HCT116 (cell line): ENCODE results near the gene SMIM33. TPM values are rescaled to one million over a fixed set of nuclear protein-coding genes. Genes with fewer than 3 reads are reported as not detected.
A peak's percentile ranks its signal among the peaks of the same experiment; 100 is the strongest.

Experiments used
- ATAC-seq: fragments of 200-7000 bp; cut with Tn5 transposase; 2 replicates; pipeline ENCODE4 v1.9.1; 2020; ENCODE audit warnings: mild to moderate bottlenecking, moderate library complexity
- BruUV-seq: library from RNA; stranded (reverse); fragments of 400-500 nt; replicated peaks from 2 replicates; lab custom pipeline; 2021; lab: Mats Ljungman, UMichigan
- CTCF ChIA-PET: fragments of 300-600 bp; sonication (Branson Sonifier 250); formaldehyde crosslinking; loops from one replicate; lab custom pipeline; 2021; ENCODE audit warnings: antibody characterized with exemption; lab: Charles Lee
- POLR2A ChIA-PET: fragments of 300-600, 350-600 bp; sonication (Branson Sonifier 250); formaldehyde crosslinking; loops from one replicate; lab custom pipeline; 2021; ENCODE audit warnings: antibody characterized with exemption; lab: Charles Lee
- RAD21 ChIA-PET, 2 experiments: fragments of 300-600 bp; sonication (Branson Sonifier 250); formaldehyde crosslinking; loops; one replicate each; lab custom pipeline; 2023; ENCODE audit warnings: low total read pairs in 2 of 2; ENCODE audit not compliant: uncharacterized antibody in 2 of 2, unreplicated experiment in 2 of 2, low non-redundant PET in 1 of 2; lab: Charles Lee
- DNase-seq: peaks from one replicate; pipeline ENCODE4 v3.0.0-alpha.2; 2010; ENCODE audit warnings: low read depth, low spot score
- H2AFZ ChIP-seq: fragments of 200-600 bp; shearing (Covaris generic), sonication (generic); 2 replicates; pipeline ENCODE4 v1.6.1; 2017; ENCODE audit warnings: low read depth, mixed run types, mixed read lengths, antibody characterized with exemption, low read length; ENCODE audit not compliant: poor library complexity, severe bottlenecking
- H3K27ac ChIP-seq: 2 replicates; pipeline ENCODE4 v1.5.1; 2012; ENCODE audit warnings: low read depth, low read length
- H3K27me3 ChIP-seq: fragments of 200-600 bp; sonication (generic); 2 replicates; pipeline ENCODE4 v1.6.1; 2016; ENCODE audit warnings: mixed run types, low read length, mixed read lengths; ENCODE audit not compliant: insufficient read depth
- H3K36me3 ChIP-seq, 2 experiments: fragments of 200-500 bp in 1 of 2; fragments of 200-600 bp in 1 of 2; sonication (Bioruptor generic) in 1 of 2; sonication (generic) in 1 of 2; 2 replicates each; pipeline versions ENCODE4 v1.5.1 to v1.6.1; 2014 to 2016; ENCODE audit warnings: low read length in 2 of 2, inconsistent platforms in 1 of 2, mixed read lengths in 1 of 2, mixed run types in 1 of 2; ENCODE audit not compliant: insufficient read depth in 2 of 2, control insufficient read depth in 1 of 2
- H3K4me1 ChIP-seq, 2 experiments: fragments of 200-600 bp in 1 of 2; sonication (generic) in 1 of 2; 2 replicates each; pipeline versions ENCODE4 v1.5.1 to v1.6.1; 2012 to 2017; ENCODE audit warnings: low read length in 2 of 2, inconsistent platforms in 1 of 2, mild to moderate bottlenecking in 1 of 2, mixed read lengths in 1 of 2, mixed run types in 1 of 2, moderate library complexity in 1 of 2; ENCODE audit not compliant: insufficient read depth in 2 of 2, control insufficient read depth in 1 of 2
- H3K4me2 ChIP-seq: fragments of 200-600 bp; sonication (generic); 2 replicates; pipeline ENCODE4 v1.6.1; 2017; ENCODE audit warnings: mixed run types, low read length, mixed read lengths
- H3K4me3 ChIP-seq, 2 experiments: fragments of 200-600 bp in 1 of 2; sonication (generic) in 1 of 2; replicated peaks in 1 of 2; 2 replicates each; pipeline ENCODE4 v1.5.1; 2011 to 2016; ENCODE audit warnings: low read length in 2 of 2, control low read depth in 1 of 2, low read depth in 1 of 2, mild to moderate bottlenecking in 1 of 2, mixed read lengths in 1 of 2, mixed run types in 1 of 2
- H3K79me2 ChIP-seq: fragments of 200-600 bp; sonication (generic); 2 replicates; pipeline ENCODE4 v1.6.1; 2017; ENCODE audit warnings: mild to moderate bottlenecking, mixed run types, low read length, moderate library complexity, mixed read lengths; ENCODE audit not compliant: insufficient read depth
- H3K9ac ChIP-seq: fragments of 200-600 bp; sonication (generic); 2 replicates; pipeline ENCODE4 v1.6.1; 2016; ENCODE audit warnings: low read length, mixed read lengths
- H3K9me2 ChIP-seq: fragments of 200-600 bp; sonication (generic), shearing (Covaris generic); 2 replicates; pipeline ENCODE4 v1.6.1; 2017; ENCODE audit warnings: mixed run types, mild to moderate bottlenecking, moderate library complexity; ENCODE audit not compliant: insufficient read depth
- H3K9me3 ChIP-seq, 2 experiments: fragments of 200-500 bp in 1 of 2; fragments of 200-600 bp in 1 of 2; sonication (Bioruptor generic) in 1 of 2; sonication (generic) in 1 of 2; 2 replicates each; pipeline ENCODE4 v1.6.1; 2014 to 2017; ENCODE audit warnings: low read length in 2 of 2, mixed read lengths in 2 of 2, inconsistent platforms in 1 of 2, low read depth in 1 of 2, mild to moderate bottlenecking in 1 of 2, mixed run types in 1 of 2, moderate library complexity in 1 of 2; ENCODE audit not compliant: control insufficient read depth in 1 of 2, insufficient read depth in 1 of 2
- H4K20me1 ChIP-seq: fragments of 200-600 bp; sonication (generic), shearing (Covaris generic); 2 replicates; pipeline ENCODE4 v1.6.1; 2017; ENCODE audit warnings: mixed run types, mild to moderate bottlenecking, moderate library complexity; ENCODE audit not compliant: insufficient read depth
- CBX3 ChIP-seq: IDR thresholded peaks from 2 replicates; pipeline ENCODE4 v1.6.1; 2012; ENCODE audit warnings: low read depth
- ELF1 ChIP-seq: IDR thresholded peaks from 2 replicates; pipeline ENCODE4 v1.6.1; 2012; ENCODE audit warnings: low read depth, borderline replicate concordance
- EZH2 ChIP-seq: fragments of 200-600 bp; sonication (generic); IDR thresholded peaks from 2 replicates; pipeline ENCODE4 v1.6.1; 2017; ENCODE audit warnings: antibody characterized with exemption, mixed run types
- FOSL1 ChIP-seq: IDR thresholded peaks from 2 replicates; pipeline ENCODE4 v1.6.1; 2012; ENCODE audit warnings: low read depth
- JUND ChIP-seq: IDR thresholded peaks from 2 replicates; pipeline ENCODE4 v1.6.1; 2012
- POLR2A ChIP-seq: IDR thresholded peaks from 2 replicates; pipeline ENCODE4 v1.7.0; 2011; ENCODE audit warnings: borderline replicate concordance; ENCODE audit not compliant: insufficient read depth, insufficient read length; ENCODE audit errors: extremely low read depth
- RAD21 ChIP-seq: IDR thresholded peaks from 2 replicates; pipeline ENCODE4 v1.6.1; 2012; ENCODE audit warnings: low read depth, mild to moderate bottlenecking
- ZNF274 ChIP-seq: fragments of 200-500 bp; sonication (Bioruptor generic); IDR thresholded peaks from 2 replicates; pipeline ENCODE4 v1.6.1; 2014; ENCODE audit warnings: mild to moderate bottlenecking, low read depth, low read length, inconsistent platforms
- intact Hi-C: fragments of 100-400 bp; cut with micrococcal nuclease; formaldehyde crosslinking; loops from 2 replicates; pipeline ENCODE4 v1.10.0; 2022
- total RNA-seq: library from RNA; stranded (reverse); gene quantifications from one replicate; pipeline ENCODE4 v1.2.1, GENCODE V29; 2021; ENCODE audit not compliant: unreplicated experiment

Gene SMIM33
- total RNA-seq, 1 experiment from 2014 or later: not detected

GRCh38 chr5:139435676-139436075, 35.1 kb upstream of the SMIM33 start:
- DNase-seq (no peak), ATAC-seq (no peak)
- ChIA-PET POLR2A (no interaction called here), CTCF (no interaction called here), RAD21 (no interaction called here)
- Histone ChIP-seq H3K9me3 (no peaks in the 10 kb centered on the region), H3K9ac (no peak overlapping the region), H3K4me3 (no peak overlapping the region), H3K36me3 (no peaks in the 10 kb centered on the region), H3K27me3 (no peaks in the 10 kb centered on the region), H3K27ac (no peak overlapping the region), H3K9me2 (no peaks in the 10 kb centered on the region), H3K4me1 (peaks cover 2 to 17% of the 10 kb centered on the region in 2 experiments; a peak in 3 of 4 replicates), H3K4me2 (no peak overlapping the region), H3K79me2 (no peaks in the 10 kb centered on the region), H4K20me1 (no peaks in the 10 kb centered on the region), H2AFZ (no peak overlapping the region)
- TF ChIP-seq RAD21 (no peak), CBX3 (no peak), POLR2A (no peak), ELF1 (no peak)
- no TSS peak for BruUV-seq
- intact Hi-C loops: no loop called here

- DNase-seq: no peak
- H3K4me2 ChIP-seq: peak overlapping the region; percentile 98
- H2AFZ ChIP-seq: peak overlapping the region; percentile 83
- ChIA-PET POLR2A (interaction anchor here (1.2 kb wide), 2 partner anchors 44 to 122 kb away, joined by 3 to 4 read pairs; partner anchors contain the start of genes STING1 and UBE2D2), CTCF (no interaction called here)
- peak overlapping the region; percentile 82 to 86 for H3K4me3 ChIP-seq
- no TSS peak for BruUV-seq
- H3K27ac ChIP-seq: peak overlapping the region; percentile 0; the same call in 1 of the 2 replicates
- H3K9me3 ChIP-seq: no peaks in the 10 kb centered on the region
- no peaks in the 10 kb centered on the region for H3K9me2 ChIP-seq
- peak; percentile 8 for ATAC-seq
- H3K36me3 ChIP-seq: no peaks in the 10 kb centered on the region
- no peaks in the 10 kb centered on the region for H3K79me2 ChIP-seq
- H3K27me3 ChIP-seq: no peaks in the 10 kb centered on the region
- peak overlapping the region; percentile 65; the same call in 1 of the 2 replicates for H3K9ac ChIP-seq
- intact Hi-C loops: no loop called here
- peaks cover 2 to 17% of the 10 kb centered on the region in 2 experiments; a peak in 3 of 4 replicates for H3K4me1 ChIP-seq
- TF ChIP-seq JUND (no peak), ZNF274 (no peak), EZH2 (no peak), FOSL1 (no peak)
- TF ChIP-seq, all 23 proteins: peak for 0
- RAD21 ChIA-PET: no interaction called here
- no peaks in the 10 kb centered on the region for H4K20me1 ChIP-seq
These were observed 32.1 kb upstream of the SMIM33 start for GRCh38 chr5:139438707-139439012.
